Astrocyte (in vitro differentiated cells and primary cell): ENCODE data around the gene SLC10A1.

Experiments used
- EZH2 ChIP-seq: IDR thresholded peaks from 2 replicates; pipeline ENCODE4 v1.6.1; 2012; ENCODE audit warnings: mild to moderate bottlenecking, low read length, inconsistent platforms; ENCODE audit not compliant: insufficient read depth
- TF ChIP-seq, protein P1 (sequence below): IDR thresholded peaks from 2 replicates; pipeline ENCODE4 v1.5.1; 2011; ENCODE audit warnings: low read depth, mild to moderate bottlenecking, inconsistent platforms, low read length, moderate library complexity; ENCODE audit not compliant: insufficient read depth

- TF ChIP-seq, protein P1, sequence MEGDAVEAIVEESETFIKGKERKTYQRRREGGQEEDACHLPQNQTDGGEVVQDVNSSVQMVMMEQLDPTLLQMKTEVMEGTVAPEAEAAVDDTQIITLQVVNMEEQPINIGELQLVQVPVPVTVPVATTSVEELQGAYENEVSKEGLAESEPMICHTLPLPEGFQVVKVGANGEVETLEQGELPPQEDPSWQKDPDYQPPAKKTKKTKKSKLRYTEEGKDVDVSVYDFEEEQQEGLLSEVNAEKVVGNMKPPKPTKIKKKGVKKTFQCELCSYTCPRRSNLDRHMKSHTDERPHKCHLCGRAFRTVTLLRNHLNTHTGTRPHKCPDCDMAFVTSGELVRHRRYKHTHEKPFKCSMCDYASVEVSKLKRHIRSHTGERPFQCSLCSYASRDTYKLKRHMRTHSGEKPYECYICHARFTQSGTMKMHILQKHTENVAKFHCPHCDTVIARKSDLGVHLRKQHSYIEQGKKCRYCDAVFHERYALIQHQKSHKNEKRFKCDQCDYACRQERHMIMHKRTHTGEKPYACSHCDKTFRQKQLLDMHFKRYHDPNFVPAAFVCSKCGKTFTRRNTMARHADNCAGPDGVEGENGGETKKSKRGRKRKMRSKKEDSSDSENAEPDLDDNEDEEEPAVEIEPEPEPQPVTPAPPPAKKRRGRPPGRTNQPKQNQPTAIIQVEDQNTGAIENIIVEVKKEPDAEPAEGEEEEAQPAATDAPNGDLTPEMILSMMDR = no peak
- no peak for TF ChIP-seq EZH2
These were observed 24.7 kb downstream of the SLC10A1 start for GRCh38 chr14:69772082-69773017.
